ENCODE data around the gene EFNA1.
"Not testable (repeated sequence)": the region's sequence is repeated elsewhere in the genome, so short reads cannot be mapped to it uniquely, and the experiment has no call there.

GRCh38 chr1:155168105-155168445, 40.4 kb downstream of the EFNA1 start:
- TF ChIP-seq CTCF (conservative IDR thresholded peaks at IDR 0.05); EZH2 (IDR thresholded peaks at IDR 0.05; ENCODE audit: low read depth): not testable (repeated sequence)

All from PC-9 (cell line).